ENCODE data around the gene CFHR3. TPM values are rescaled to one million over a fixed set of nuclear protein-coding genes. Genes with fewer than 3 reads are reported as not detected.
A peak's percentile ranks its signal among the peaks of the same experiment; 100 is the strongest.
"Not testable (repeated sequence)": the region's sequence is repeated elsewhere in the genome, so short reads cannot be mapped to it uniquely, and the experiment has no call there.

CFHR3 gene
- total RNA-seq, 1 experiment from 2014 or later: not detected

DNA sequence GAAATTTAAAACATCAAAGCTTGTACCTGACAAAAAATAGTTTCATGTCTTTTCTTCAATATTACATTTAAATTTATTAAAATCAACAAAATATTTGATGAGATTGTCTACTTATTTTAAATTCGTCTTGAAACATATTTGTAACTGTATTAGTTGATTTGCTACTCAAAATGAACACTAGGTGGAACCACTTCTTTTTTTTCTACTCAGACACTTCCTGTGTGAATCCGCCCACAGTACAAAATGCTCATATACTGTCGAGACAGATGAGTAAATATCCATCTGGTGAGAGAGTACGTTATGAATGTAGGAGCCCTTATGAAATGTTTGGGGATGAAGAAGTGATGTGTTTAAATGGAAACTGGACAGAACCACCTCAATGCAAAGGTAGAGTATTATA lies 53.2 kb downstream of the CFHR3 start:
- H3K27ac ChIP-seq (ENCODE audit: low read length); H3K4me3 ChIP-seq (ENCODE audit: low read length); H3F3A ChIP-seq (ENCODE audit: low read length, unreplicated experiment); BruUV-seq (replicated peaks); H3K9ac ChIP-seq (ENCODE audit: low read length); H4K20me1 ChIP-seq (ENCODE audit: low read length); H3K79me2 ChIP-seq (ENCODE audit: low read length); H3K9me2 ChIP-seq (replicated peaks; ENCODE audit: low read length); H2AFZ ChIP-seq (ENCODE audit: low read length); H3K9me3 ChIP-seq (ENCODE audit: low read length); H3K36me3 ChIP-seq (ENCODE audit: low read depth, low read length); H3K27me3 ChIP-seq (ENCODE audit: low read length); H3K4me1 ChIP-seq (ENCODE audit: insufficient read depth, low read length); H3K4me2 ChIP-seq (ENCODE audit: low read length); CTCF ChIA-PET; POLR2A ChIA-PET (ENCODE audit: unreplicated experiment): not testable (repeated sequence)
- DNase-seq (peak; percentile 70), ATAC-seq (peak; percentile 80)
- TF ChIP-seq, protein P1, sequence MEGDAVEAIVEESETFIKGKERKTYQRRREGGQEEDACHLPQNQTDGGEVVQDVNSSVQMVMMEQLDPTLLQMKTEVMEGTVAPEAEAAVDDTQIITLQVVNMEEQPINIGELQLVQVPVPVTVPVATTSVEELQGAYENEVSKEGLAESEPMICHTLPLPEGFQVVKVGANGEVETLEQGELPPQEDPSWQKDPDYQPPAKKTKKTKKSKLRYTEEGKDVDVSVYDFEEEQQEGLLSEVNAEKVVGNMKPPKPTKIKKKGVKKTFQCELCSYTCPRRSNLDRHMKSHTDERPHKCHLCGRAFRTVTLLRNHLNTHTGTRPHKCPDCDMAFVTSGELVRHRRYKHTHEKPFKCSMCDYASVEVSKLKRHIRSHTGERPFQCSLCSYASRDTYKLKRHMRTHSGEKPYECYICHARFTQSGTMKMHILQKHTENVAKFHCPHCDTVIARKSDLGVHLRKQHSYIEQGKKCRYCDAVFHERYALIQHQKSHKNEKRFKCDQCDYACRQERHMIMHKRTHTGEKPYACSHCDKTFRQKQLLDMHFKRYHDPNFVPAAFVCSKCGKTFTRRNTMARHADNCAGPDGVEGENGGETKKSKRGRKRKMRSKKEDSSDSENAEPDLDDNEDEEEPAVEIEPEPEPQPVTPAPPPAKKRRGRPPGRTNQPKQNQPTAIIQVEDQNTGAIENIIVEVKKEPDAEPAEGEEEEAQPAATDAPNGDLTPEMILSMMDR (conservative IDR thresholded peaks at IDR 0.05; ENCODE audit: low read depth, low read length): peak; percentile 48
- intact Hi-C loops (cut with micrococcal nuclease): loop anchor here (1.0 to 10.0 kb wide), 3 partner anchors 64 to 507 kb away; no protein-coding TSS in a partner anchor

Other genes with a start within 250 kb of the CFHR3 start
- gene KCNT2, start 166.4 kb upstream of the CFHR3 start, total RNA-seq (2014; rRNA removed): 0.26 and 0.69 TPM in 2 replicates
- gene CFH, start 122.8 kb upstream of the CFHR3 start, total RNA-seq (2014; rRNA removed): 0.80 and 1.9 TPM in 2 replicates
- gene CFHR1, start 44.9 kb downstream of the CFHR3 start, total RNA-seq (2014; rRNA removed): not detected in 2 replicates
- not detected in 2 replicates for gene CFHR4, start 113.2 kb downstream of the CFHR3 start, total RNA-seq (2014; rRNA removed)
- gene CFHR2, start 168.9 kb downstream of the CFHR3 start, total RNA-seq (2014; rRNA removed): not detected in 2 replicates
- not detected in 2 replicates for gene CFHR5, start 202.7 kb downstream of the CFHR3 start, total RNA-seq (2014; rRNA removed)